NCI-H2029 (cell line): ENCODE measurements around the gene STK39.

Source experiments
- DNase-seq: peaks from one replicate; lab custom pipeline; 2025; lab: John Stamatoyannopoulos, UW

The STK39 gene

DNA sequence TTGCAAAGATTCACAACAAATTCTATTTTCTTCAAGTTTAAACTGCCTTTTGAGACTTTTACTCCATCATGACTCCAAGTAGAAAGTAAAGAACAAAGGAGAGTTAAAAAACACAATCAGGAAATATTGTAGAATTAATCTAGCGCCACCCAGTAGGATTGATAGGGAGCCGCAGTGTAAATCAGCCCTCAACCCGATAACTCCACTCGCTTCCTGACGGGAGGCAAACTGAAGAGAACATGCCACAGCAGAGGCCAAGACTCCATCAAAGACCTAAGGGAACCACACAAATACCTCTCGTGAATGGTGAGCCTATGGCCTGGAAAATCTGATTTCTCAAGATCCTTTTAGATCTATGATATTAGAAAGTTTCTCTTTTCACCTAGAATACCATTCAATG lies 319.0 kb downstream of the STK39 start:
- DNase-seq, result no peak

DNA sequence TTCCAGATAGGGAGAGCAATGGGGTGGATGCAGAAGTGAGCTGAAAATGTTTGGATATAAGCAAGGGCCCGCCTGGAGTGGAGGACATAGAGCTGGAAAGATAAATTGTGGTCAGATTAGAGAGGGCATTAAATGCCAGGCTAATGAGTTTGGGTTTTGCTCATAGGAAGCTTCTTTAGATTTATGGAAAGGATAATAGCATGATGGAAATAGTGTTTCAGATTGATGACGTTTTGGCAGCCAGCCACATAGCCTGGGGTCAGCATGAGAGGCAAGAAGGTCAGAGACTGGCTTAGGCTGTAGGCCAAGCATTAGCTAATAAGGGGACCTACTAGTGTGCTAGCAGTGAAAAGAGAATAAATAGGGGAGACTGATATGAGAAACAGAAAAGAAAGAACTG lies 321.6 kb downstream of the STK39 start:
- peak; percentile 7 for DNase-seq

GRCh38 chr2:167924556-167924955 lies 322.8 kb downstream of the STK39 start:
- DNase-seq, result peak; percentile 72

DNA sequence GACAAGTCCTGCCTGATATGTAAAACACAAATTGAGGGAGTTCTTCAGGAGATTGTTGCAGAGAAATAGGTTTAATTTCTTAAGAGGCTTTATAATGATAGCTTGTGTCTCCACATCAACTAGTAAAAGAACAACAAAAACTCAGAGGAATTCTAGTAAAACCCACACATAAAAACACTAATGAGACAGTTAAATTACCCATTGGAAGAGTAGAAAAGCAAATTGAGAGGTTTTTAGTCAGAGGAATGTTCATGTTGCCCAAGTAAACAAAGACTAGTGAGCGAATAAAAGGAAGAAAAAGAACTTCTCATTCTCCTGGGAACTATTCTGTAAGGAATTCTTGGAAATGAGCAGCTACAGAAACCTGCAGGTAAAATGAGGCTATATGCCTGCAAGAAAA lies 330.6 kb downstream of the STK39 start:
- no peak for DNase-seq

- no peak for DNase-seq
Measured at GRCh38 chr2:167914969-167915368, 332.4 kb downstream of the STK39 start.

GRCh38 chr2:167908786-167909185 lies 338.6 kb downstream of the STK39 start:
- no peak for DNase-seq

GRCh38 chr2:167905668-167906067 lies 341.7 kb downstream of the STK39 start:
- no peak for DNase-seq
